LNCAP (cell line): Measurements from ENCODE around the gene NKX2-1.

Experiments used
- CTCF ChIP-seq: fragments of 450-650 bp; IDR thresholded peaks from 2 replicates; pipeline ENCODE4 v1.5.1; 2017; ENCODE audit warnings: mild to moderate bottlenecking

NKX2-1 gene

GRCh38 chr14:36515105-36515593 lies 4.9 kb downstream of the NKX2-1 start:
- TF ChIP-seq CTCF: no peak

- TF ChIP-seq CTCF: no peak
Measured at GRCh38 chr14:36514278-36515104, 5.5 kb downstream of the NKX2-1 start.

- no peak for TF ChIP-seq CTCF
Measured at GRCh38 chr14:36513451-36514277, 6.4 kb downstream of the NKX2-1 start.

- no peak for TF ChIP-seq CTCF
Measured at GRCh38 chr14:36513012-36513420, 7.0 kb downstream of the NKX2-1 start.

- no peak for TF ChIP-seq CTCF
Measured at GRCh38 chr14:36512585-36513003, 7.4 kb downstream of the NKX2-1 start.

GRCh38 chr14:36511981-36512584 lies 7.9 kb downstream of the NKX2-1 start:
- no peak for TF ChIP-seq CTCF

- no peak for TF ChIP-seq CTCF
Measured at GRCh38 chr14:36510874-36511273, 9.2 kb downstream of the NKX2-1 start.
